GM10847 (cell line): ENCODE data around the gene DISC1.

Source experiments
- POLR2A ChIP-seq: IDR thresholded peaks from 2 replicates; pipeline ENCODE4 v1.6.1; 2011; ENCODE audit not compliant: insufficient read length; ENCODE audit errors: extremely low read depth

Gene DISC1

GRCh38 chr1:232062967-232063366 lies 436.4 kb downstream of the DISC1 start:
- no peak for TF ChIP-seq POLR2A

DNA sequence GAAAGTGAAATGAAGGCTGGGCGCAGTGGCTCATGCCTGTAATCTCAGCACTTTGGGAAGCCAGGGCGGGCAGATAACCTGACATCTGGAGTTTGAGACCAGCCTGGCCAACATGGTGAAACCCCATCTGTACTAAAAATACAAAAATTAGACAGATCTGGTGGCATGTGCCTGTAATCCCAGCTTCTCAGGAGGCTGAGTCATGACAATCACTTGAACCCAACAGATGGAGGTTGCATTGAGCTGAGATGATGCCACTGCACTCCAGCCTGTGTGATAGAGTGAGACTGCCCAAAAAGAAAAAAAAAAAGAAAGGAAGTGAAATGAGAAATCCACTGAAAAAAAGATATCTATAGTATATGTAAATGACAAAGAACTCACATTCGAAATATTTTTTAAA lies 439.9 kb downstream of the DISC1 start:
- no peak for TF ChIP-seq POLR2A

DNA sequence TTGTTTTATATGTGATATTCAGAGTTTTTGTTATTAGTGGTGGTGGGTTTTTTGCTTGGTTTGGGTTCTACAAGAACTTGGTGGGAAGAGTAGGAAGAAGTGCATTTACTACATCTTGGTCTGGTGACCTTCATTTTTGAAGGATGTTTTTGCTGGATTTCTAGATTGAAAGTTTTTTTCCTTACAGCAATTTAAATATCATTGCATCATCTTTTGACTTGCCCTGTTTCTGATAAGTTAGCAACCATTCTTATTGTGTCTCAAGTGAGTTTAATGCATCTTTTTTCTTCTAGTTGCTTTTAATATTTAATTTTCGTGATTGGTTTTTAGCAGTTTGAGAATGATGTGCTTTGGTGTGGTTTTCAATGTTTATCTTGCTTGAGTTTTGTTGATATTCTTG lies 447.7 kb downstream of the DISC1 start:
- no peak for TF ChIP-seq POLR2A

- no peak for TF ChIP-seq POLR2A
Measured at GRCh38 chr1:232077809-232078208, 451.2 kb downstream of the DISC1 start.

GRCh38 chr1:232084584-232085223 lies 458.1 kb downstream of the DISC1 start:
- TF ChIP-seq POLR2A, result no peak

GRCh38 chr1:232090816-232091215 lies 464.2 kb downstream of the DISC1 start:
- TF ChIP-seq POLR2A, result no peak
